ENCODE data around the gene HABP4.
"Not testable (repeated sequence)": the region's sequence is repeated elsewhere in the genome, so short reads cannot be mapped to it uniquely, and the experiment has no call there.

HABP4 gene

DNA sequence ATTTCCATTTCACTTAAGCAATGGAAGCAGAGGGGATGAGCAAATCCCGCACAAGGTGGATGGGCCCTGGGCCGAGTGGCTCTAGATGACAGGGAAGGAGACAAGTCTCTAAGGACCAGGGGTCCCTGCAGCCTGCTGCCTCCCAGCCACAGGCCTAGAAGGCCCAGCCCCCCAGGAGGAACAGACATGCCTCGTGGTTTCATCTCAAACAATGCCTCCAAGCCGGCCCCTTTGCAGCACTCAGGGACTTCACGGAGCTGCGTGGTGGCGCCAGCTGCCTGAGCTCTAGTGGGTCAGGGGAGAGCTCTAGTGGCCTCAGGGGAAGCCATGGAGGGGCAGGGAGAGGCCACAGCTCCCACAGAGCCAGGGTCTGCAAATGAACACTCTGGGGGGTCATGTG, 48.8 kb downstream of the HABP4 start:
- no peak for DNase-seq

DNA sequence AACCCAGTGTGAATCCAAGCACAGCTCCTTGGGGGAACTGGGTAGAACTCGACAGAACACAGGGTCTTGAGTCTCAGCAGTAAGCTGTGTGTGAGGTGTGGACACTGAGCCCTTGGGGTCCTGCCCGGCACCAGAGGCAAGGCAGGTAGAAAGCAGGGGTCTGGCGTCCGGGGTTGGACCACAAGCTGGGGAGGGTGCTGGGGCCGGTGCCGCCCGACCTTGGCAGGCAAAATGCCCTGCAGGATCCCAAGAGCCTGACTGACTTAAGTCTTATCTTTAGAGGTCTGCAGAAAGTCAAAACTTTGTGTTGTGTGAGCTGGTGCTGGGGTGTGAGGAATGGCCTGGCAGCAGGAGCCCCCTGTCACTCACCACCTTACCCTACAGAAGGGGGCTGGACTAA, 49.3 kb downstream of the HABP4 start:
- DNase-seq = no peak

DNA sequence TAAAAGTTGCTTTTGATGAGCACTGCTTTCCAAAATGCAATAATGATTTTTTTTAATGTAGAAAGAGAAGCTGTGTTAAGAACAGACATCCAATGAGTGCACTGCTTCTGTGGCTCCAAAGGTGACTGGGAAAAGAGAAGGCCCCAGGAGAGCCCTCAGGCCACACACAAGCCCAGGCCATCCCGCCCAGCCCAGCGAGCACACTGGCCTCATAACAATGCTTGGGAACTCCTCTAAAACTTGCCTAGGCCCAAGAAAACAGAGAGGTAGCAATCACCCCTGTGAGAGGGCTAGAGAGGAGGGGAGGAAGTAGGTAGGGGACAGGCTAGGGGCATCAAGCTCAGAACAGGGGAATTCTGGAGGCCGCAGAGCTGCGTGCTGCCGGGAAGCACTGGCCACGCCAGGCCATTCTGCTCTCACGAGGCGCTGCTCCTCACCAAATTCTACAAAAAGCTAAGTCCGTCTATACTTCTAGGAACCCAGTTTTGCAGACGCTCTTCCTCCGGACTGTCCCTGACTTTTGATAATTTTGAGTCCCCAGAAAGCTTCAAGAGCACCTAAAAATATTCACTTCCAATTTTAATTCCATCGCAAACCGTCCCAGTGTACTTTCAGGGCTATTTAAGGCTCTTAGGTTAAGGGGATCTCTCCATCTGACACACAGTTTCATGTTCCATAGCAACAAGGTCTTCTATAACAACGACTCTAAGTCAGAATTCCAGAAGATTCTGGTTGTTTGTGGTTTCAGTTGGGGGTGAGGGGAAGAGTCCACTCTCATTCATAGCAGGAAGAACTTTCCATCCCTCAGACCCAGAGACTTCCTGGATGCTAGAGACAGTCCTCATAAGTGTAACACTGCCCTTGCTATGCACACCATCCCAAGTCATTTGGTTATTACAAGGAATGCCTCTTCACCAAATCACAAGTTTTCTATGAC, 51.0 kb downstream of the HABP4 start:
- no peak for DNase-seq

DNA sequence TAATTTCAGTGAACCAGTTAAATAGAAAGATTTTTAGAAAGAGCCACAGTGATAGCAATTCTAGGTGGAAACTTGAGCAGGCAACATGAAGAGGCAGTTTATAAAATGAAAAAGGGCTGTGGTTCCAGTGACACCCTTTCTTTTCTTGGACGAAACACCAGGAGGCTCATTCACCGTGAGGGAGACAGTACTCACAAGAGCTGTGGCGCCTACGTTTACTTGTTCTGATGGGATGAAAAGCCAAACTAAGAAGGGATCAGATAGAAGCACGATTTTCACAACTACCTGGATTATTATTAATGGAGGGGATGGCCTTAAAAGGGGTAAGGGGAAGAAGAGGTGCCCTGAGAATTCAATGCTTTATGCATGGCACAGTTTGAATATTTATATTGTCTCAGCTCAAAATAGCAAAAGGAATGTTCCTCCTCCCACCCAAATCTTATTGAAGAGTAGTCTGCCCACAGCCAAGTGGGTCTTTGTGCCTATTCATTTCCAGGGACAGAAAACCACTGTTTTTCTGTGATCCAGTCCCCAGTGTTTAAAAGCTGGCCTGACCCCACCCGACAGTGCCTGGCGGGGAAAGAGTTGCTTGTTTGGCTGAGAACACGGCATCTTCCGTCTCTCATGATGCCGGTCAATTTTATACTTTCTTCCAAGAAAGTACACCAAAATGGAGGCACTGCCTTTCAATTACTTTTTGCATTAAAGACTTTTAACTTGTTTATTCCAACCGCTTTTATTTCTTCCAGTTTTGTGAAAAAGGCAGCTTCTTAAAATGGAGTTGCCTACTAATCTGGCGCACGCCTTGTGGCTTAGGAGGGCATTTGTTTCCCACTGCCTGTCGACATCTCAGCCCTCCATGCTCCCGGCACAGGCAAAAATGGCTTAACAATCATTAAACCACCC, 51.9 kb downstream of the HABP4 start:
- no peak for DNase-seq

DNA sequence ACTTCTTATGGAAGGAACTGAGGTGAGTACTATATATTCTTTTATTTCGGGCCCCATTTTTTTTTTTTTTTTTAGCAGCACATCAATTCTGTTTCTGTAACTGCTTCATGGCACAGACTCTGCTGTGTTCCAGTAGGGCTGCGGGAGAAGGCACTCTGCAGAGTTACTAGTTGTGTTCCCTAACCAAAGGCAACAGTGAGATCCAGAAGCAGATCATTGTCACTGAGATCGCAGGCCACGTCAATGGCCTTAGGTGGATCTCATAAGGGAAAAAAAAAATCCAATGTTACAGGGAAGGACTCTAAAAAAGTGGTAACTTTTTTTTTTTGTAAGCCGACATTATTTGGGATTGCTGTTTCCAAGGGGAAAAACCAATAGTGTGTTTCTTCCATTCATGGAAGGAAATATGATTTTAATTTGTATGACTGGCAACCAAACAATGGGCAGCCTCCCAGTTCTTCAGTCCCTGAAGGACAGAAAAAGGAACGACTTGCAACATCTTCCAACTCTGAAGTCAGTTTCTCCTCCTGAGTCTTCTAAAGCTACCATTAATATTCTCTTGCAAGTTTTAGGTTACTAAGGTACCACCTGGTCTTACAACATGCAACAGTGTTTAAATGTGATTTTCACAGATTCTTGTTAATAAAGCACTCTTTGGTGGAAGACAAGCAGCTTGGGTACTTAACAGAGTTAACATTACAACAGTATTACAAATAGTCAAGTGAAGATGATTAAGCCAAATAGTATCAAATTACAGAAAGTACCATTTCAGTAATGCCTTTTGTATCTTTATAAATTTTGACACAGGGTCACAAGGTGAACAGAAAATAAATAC, 52.8 kb downstream of the HABP4 start:
- DNase-seq = no peak

DNA sequence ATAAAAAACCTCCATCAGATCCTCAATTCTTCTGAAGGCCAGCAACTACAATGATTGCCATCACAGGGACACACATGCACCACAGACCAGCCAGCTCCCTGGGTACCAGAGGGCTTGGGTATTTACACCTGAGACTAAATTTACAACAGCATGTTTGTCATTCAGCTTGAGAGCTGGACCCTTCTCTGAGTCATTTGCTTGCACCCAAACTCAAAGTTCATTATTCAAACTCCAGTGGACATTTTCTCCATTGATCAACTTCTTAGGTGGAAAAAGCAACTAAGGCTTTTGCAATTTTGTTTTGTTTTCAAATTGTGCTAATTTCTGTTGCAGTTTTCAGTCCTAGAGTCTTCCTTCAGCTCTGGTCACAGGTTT, 53.4 kb downstream of the HABP4 start:
- DNase-seq = not testable (repeated sequence)

DNA sequence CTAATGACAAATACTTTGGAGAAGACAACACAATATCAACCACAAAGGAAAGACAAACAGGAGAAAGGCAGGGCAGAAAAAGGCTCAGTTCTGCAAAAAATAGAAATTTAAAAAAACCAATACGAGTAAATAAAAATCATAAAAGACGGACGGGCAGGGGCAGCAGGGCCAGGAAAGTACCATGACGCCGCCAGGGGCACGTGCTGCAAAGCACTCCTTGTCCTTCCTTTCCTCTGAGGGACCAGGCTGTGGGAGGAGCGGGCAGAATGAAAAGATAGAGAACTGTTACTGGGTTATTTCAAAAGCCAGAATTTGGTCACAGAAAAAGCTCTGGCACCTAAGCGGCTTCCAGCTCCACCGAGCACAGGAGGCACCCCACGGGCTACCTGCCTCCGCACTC, 53.9 kb downstream of the HABP4 start:
- no peak for DNase-seq

DNA sequence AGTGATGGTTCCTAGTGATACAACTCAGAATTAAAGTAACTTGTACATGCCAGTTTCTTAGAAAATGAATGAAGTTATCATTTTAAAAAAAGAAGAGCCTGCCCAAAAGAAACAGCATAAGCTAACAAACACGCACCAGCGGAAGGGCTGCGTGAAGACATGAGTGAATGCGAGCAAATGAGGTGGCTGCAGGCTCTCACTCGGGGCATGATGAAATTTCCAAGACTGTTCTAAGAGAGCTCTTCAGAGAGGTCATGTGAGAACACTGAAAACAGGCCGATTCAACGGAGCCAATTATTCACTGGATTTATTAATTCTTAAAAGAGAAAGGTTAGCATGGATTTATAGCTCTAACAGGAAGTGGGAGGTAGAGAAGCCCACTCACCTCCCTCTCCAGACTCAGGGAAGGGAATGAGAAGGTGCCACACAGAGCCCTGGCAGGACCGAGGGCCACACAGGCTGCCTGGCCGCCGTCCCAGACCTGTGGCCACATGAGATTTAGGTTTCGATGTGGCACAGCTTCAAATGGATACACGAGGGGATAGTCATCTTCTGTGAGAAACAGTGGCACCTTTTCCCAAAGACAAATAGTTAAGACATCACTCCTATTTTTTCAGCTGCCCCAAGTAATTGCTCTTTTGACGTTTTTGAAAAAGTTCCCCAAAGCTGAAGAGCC, 55.5 kb downstream of the HABP4 start:
- no peak for DNase-seq

DNA sequence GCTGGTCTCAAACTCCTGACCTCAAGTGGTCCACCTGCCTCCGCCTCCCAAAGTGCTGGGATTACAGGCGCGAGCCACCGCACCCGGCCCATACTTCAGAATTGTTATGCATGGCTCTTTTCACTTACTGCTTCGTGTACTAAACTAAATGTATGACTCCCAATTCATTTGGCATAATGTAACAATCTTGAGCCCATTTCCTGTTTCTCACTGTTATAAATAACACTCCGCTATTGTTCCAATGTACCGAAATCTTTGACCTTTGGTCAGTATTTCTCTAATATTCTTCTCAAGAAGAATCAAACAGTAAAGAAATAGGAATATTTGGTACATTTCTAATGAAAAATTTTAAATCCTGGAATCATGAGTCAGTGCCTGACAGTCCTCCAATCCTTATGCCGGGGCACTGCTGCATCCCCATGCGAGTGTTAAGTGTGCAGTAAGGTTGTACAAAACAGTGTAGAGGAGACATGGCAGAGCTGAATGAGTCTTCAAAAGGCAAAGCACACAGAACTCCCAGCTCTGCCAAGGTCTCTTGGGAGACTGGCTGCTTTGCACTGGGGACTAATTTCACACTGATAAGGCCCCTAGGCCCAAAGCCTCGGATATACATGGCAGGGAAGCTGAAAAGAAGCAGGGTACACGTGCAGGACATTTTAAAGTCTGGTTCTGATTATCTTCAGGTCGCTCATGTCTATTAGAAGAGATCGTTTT, 58.4 kb downstream of the HABP4 start:
- no peak for DNase-seq

DNA sequence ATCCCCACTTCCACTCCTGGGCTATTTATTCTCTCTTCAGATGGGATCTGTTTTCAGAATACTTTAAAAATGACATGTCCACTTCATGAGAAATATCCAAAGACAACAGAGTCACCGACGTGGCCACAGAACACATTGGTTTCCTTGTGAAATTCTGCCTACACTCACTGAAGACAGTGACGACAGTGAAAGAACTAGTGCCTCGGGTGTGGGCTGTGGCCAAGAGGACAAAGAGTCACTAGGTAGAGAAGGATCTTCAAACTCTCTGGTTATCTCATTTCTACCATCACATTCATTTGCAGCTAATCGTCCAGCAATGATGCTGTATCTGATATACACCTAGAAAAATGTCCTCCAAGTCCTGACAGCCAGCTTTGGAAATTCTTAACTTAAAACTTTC, 59.1 kb downstream of the HABP4 start:
- DNase-seq = no peak

DNA sequence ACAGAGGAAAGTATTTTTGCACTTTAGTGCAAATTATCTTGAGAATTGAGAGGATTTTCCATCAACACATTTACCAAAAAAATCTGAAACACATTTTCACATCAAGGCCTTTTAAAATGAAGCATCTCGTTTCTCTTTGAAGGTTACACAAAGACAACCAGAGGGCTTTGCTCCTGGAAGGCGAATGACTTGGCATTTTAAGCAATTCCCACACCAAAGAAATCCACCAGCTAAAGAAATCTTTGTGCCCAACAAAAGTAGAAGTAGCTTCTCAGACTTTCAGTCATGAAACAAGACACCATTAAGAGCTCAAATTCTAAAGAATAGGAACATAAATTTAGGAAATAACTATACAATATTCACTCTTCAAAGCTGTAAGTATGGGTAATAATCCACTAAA, 59.9 kb downstream of the HABP4 start:
- DNase-seq = no peak

DNA sequence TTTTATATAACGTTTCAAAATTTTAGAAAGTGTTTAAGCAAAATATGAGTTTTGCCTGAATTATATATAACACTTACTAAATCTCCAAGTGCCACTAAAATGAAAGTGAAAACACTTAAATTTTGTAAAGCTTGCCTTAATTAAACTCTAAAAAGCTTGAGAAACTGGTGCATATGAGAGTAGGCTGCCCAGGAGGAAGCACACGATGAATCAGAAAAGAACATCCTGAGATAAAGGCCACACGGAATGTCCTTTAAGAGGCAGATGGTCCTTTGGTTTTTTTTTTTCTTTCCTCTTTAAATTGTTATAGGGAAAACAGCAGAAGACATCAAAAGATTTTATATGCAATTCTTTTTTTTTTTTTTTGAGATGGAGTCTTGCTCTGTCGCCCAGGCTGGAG, 60.3 kb downstream of the HABP4 start:
- DNase-seq = no peak

DNA sequence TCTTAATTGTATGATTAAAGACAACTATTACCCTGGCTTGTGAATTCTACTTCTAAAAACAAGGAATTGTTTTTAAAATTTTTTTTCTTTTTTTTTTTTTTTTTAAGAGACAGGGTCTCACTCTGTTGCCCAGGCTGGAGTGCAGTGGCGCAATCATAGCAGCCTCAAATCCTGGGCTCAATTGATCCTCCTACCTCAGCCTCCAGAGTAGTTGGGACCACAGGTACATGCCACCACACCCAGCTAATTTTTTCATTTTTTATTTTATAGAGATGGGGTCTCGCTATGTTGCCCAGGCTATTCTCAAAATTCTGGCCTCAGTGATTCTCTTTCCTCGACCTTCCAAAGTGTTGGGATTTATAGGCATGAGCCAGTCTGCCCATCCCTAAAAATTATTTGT, 62.3 kb downstream of the HABP4 start:
- DNase-seq = no peak

DNA sequence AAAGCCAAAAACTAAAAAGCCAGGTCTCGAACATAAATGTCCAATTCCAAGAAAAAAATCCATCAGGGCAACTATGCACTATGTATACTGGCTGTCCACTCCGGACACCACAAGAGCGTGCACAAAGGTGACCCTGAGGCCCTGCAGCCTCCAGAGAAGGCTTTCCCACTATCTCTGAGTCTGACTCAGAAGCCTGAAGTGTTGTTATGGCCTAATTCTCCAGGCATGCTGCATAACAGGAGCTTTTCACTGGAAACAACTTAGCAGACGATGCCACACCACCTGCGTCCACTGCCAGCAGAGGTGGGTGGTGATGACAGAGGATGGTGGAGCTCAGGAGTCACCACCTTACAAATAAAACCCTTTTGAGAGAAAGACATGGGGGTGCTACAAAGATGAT, 63.7 kb downstream of the HABP4 start:
- DNase-seq = no peak

DNA sequence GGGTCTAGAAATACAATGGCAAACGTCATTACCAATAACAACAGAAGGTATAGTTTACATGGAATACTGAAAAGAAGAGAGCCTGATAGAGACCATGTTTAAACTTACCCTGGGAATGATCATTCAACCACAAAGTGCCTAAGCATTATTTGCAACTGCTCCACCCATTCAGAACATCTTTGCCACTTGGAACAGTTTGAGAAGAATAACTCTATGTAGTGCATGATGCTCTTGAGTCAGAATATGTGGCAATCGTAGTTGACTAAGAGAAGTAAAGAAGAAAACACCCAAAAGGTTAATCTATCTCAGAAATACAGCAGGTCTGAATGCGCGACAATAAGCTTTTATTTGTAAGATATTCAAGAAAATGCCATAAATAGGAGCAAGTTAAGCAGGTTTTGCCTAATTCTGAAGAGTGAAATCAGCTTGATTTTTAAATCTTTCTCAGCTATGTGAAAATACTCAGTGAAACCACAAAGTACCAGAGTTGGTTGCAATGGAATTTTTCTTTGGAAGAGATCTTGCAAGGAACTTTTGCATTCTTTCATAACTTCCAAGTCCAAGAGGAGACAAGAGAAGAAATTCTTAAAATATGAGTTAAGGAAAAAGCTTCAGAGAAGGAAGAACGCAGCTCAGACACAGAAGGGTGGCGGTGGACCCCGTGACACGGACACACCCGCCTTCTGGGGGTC, 64.3 kb downstream of the HABP4 start:
- no peak for DNase-seq

DNA sequence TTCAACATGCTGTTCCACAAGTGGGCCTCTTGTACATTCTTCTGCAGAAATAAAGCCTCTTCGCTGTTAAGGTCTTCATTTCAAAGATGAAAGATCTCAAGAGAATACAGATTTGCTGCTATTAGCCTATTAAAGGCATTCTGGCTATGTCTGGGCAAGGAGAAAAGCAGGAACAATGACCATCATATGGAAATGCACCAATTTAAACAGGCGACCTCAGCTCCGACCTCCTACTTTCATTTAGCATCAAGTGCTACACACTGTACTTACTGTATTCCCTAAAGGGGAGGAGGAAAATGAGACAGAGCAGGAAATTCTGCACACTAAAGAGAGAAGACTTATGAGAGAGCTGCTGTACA, 64.8 kb downstream of the HABP4 start:
- DNase-seq = no peak

DNA sequence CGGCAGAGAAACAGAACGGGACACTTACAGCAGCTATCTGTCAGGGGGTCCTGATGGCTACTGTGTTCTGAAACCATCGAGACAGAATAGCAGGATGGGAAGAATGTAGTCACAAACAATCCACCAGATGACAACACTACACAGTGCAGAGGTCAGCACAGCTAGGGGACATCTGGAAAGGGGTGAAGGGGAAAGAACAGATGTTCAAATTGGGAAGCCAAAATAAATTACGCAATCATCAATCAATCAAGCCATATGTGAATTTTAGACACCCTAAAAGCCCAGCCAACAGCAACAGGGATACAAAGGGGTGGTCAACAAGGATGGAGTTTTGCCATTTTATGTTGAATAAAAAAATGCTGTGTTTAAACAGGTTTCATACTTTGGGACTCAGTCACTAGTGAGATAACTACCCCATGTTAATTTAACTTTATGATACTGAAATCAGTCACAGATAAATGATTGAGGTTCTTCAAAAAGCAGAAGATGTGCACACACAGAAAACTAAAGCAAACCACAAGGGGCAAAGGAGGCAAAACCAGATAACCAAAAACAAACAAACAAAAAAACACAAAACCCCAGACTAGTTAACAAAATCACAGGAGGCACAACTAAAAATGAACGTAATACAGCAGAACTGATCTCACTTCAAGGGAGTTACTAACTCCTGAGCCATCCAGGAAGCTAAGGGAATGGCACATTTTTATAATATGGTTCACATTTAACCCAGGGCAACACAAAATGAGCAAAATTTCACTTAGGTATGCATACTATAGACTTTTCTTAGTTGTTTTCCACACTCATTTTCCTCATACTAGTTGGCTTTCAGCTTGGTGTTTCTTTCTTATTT, 65.9 kb downstream of the HABP4 start:
- no peak for DNase-seq

DNA sequence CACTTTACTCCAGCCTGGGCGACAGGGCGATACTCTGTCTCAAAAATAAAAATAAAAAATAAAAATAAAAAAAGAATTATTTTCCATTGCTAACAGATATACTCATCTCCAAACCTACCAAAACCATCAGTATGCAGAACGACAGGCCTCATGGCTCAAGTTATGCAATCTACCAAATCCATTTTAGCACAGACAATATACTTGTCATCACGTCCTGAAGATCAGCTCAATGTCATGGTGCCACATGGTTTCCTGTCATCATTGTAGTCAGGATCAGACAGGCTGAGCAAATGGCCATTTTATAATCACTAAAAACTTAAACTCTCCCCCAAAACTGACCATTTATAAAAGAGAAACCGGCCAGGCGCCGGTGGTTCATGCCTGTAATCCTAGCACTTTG, 69.1 kb downstream of the HABP4 start:
- DNase-seq = no peak

DNA sequence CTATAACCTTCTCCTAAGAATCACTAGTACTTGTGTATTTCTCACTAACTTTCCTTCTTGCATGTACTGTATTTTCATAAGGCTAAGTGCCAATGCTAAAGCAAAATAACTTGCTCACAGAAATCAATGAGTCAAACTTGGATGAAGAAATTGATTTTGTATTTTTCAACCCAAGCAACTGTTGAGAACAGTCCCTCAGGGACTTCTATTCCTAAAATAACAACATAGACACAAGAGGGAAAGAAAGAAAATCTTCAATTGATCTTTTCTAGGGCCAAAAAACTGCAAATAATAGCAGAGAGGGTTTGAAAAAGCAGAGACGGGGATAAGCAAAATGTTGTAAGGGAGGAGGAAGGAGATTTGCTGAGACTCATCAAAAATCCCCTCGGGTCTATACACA, 69.8 kb downstream of the HABP4 start:
- no peak for DNase-seq

DNA sequence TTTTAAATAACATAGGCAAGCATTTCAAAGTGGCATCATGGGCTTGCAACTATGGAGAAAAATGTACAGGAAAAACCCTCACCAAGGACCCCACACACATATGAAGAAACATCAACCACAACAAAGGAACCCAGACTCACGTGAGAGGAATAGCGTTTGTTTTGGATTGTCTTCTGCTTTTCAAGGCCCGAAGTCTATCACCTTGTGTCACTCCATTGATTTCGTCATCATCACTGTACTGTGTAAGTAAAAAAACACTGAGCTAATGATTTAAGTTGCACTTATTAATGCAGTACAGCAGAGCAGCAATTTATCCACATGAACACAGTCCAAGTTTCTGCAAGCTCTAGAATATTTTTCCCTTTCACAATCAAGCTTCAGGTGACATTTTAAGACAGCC, 72.4 kb downstream of the HABP4 start:
- no peak for DNase-seq
